Measurements from ENCODE around the gene ANAPC10. TPM values are rescaled to one million over a fixed set of nuclear protein-coding genes. Genes with fewer than 3 reads are reported as not detected.

ANAPC10 gene
- total and polyA plus RNA-seq, 2 donors (not counting 3 experiments of a cell fraction or from before 2014, with no cell fraction given), result 15.7 to 24.0 TPM

DNA sequence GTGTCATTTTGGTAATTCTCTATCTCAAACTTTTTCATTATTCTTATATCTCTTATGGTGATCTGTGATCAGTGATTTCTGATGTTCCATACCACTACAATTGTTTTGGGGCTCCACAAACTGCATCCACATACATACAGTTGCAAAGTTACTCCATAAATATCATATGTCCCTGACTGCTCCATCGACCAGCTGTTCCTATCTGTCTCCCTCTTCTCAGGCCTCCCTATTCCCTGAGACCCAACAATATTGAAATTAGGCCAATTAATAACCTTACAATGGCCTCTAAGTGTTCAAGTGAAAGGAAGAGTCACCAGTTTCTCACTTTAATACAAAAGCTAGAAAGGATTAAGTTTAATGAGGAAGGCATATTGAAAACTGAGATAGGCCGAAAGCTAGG, 108.7 kb downstream of the ANAPC10 start:
- no peaks in the 10 kb centered on the region for H3K79me2 ChIP-seq (ENCODE audit: control insufficient read depth, insufficient read depth, low read length)
- no TSS peak for BruUV-seq (replicated peaks)
- no peak overlapping the region for H3K27ac ChIP-seq (ENCODE audit: insufficient read depth, low read depth, low read length)
- no peaks in the 10 kb centered on the region for H4K20me1 ChIP-seq (replicated peaks; ENCODE audit: control insufficient read depth, extremely low read depth, insufficient read depth, low read length)
- ChIA-PET POLR2A (no interaction called here), CTCF (interaction anchor here (1.2 kb wide), 1 partner anchor 21 kb away, joined by 3 read pairs; no protein-coding TSS in a partner anchor)
- H3K4me2 ChIP-seq (ENCODE audit: insufficient read depth, low read length), result no peak overlapping the region
- FAIRE-seq (no peak), DNase-seq (ENCODE audit: low read depth, low spot score) (no peak)
- H2AFZ ChIP-seq (ENCODE audit: low read depth, low read length), result no peak overlapping the region
- no peaks in the 10 kb centered on the region for H3K9me1 ChIP-seq (replicated peaks; ENCODE audit: control insufficient read depth, extremely low read depth, insufficient read depth, low read length)
- no peaks in the 10 kb centered on the region for H3K4me1 ChIP-seq (ENCODE audit: control insufficient read depth, extremely low read depth, insufficient read depth, low read length)
- dilution Hi-C loops (cut with MboI; ENCODE audit: extremely low pct_ligation_motif_present, low sequenced_read_pairs), result no loop called here
- intact Hi-C loops (cut with micrococcal nuclease), result no loop called here
- H3K9me3 ChIP-seq (replicated peaks; ENCODE audit: control insufficient read depth, insufficient read depth, low read length), result no peaks in the 10 kb centered on the region
- TF ChIP-seq MYC (IDR thresholded peaks at IDR 0.05; ENCODE audit: low read depth, low read length) (no peak), GATA2 (IDR thresholded peaks at IDR 0.05; ENCODE audit: insufficient read depth, insufficient read length, low read depth, low read length) (no peak), JUN (IDR thresholded peaks at IDR 0.05; ENCODE audit: borderline replicate concordance, insufficient read depth, insufficient read length, low read depth) (no peak), POLR2A (IDR thresholded peaks at IDR 0.05; ENCODE audit: low read depth, low read length) (no peak), POLR2AphosphoS5 (IDR thresholded peaks at IDR 0.05; ENCODE audit: insufficient read depth, low read depth, low read length) (no peak), EZH2 (IDR thresholded peaks at IDR 0.05; ENCODE audit: borderline replicate concordance, low read depth, low read length, severe bottlenecking) (no peak), FOS (IDR thresholded peaks at IDR 0.05; ENCODE audit: borderline replicate concordance, insufficient read depth, low read length) (no peak)
- TF ChIP-seq, protein P1, sequence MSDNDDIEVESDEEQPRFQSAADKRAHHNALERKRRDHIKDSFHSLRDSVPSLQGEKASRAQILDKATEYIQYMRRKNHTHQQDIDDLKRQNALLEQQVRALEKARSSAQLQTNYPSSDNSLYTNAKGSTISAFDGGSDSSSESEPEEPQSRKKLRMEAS (IDR thresholded peaks at IDR 0.05; ENCODE audit: insufficient read depth, insufficient read length), result no peak
- TF ChIP-seq, protein P2, sequence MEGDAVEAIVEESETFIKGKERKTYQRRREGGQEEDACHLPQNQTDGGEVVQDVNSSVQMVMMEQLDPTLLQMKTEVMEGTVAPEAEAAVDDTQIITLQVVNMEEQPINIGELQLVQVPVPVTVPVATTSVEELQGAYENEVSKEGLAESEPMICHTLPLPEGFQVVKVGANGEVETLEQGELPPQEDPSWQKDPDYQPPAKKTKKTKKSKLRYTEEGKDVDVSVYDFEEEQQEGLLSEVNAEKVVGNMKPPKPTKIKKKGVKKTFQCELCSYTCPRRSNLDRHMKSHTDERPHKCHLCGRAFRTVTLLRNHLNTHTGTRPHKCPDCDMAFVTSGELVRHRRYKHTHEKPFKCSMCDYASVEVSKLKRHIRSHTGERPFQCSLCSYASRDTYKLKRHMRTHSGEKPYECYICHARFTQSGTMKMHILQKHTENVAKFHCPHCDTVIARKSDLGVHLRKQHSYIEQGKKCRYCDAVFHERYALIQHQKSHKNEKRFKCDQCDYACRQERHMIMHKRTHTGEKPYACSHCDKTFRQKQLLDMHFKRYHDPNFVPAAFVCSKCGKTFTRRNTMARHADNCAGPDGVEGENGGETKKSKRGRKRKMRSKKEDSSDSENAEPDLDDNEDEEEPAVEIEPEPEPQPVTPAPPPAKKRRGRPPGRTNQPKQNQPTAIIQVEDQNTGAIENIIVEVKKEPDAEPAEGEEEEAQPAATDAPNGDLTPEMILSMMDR (IDR thresholded peaks at IDR 0.05; ENCODE audit: extremely low read depth in 1 of 2, insufficient read depth in 1 of 2, low read depth in 1 of 2, low read length in 2 of 2), result no peak
- no peak overlapping the region for H3K9ac ChIP-seq (replicated peaks; ENCODE audit: extremely low read depth, insufficient read depth, low read length)
- H3K4me3 ChIP-seq (replicated peaks in 1 of 3; ENCODE audit: insufficient read depth in 1 of 3, low read depth in 1 of 3, low read length in 3 of 3), result no peak overlapping the region
- no peaks in the 10 kb centered on the region for H3K36me3 ChIP-seq (ENCODE audit: control insufficient read depth in 2 of 2, extremely low read depth in 1 of 2, insufficient read depth in 2 of 2, low read length in 2 of 2)
- H3K27me3 ChIP-seq (ENCODE audit: control insufficient read depth in 2 of 2, insufficient read depth in 2 of 2, low read length in 2 of 2), result no peaks in the 10 kb centered on the region

All from endothelial cell of umbilical vein (primary cell).